NCI-H1092 (cell line): ENCODE results near the gene ERBB4.

Experiments used
- DNase-seq: peaks from one replicate; lab custom pipeline; 2025; lab: John Stamatoyannopoulos, UW

Gene ERBB4

GRCh38 chr2:212428681-212429478 lies 109.7 kb downstream of the ERBB4 start:
- DNase-seq, result no peak

GRCh38 chr2:212427638-212428037 lies 111.0 kb downstream of the ERBB4 start:
- no peak for DNase-seq

- no peak for DNase-seq
These were observed 111.8 kb downstream of the ERBB4 start for GRCh38 chr2:212426637-212427412.

GRCh38 chr2:212424082-212424481 lies 114.5 kb downstream of the ERBB4 start:
- no peak for DNase-seq

GRCh38 chr2:212423089-212423488 lies 115.5 kb downstream of the ERBB4 start:
- no peak for DNase-seq

GRCh38 chr2:212421556-212422334 lies 116.9 kb downstream of the ERBB4 start:
- DNase-seq, result no peak

- no peak for DNase-seq
These were observed 122.5 kb downstream of the ERBB4 start for GRCh38 chr2:212416086-212416485.

GRCh38 chr2:212414767-212415211 lies 123.8 kb downstream of the ERBB4 start:
- no peak for DNase-seq

- DNase-seq, result no peak
These were observed 129.0 kb downstream of the ERBB4 start for GRCh38 chr2:212409560-212409959.

GRCh38 chr2:212408524-212408923 lies 130.1 kb downstream of the ERBB4 start:
- DNase-seq, result no peak

- DNase-seq, result no peak
These were observed 131.9 kb downstream of the ERBB4 start for GRCh38 chr2:212406716-212407115.

GRCh38 chr2:212402316-212402715 lies 136.3 kb downstream of the ERBB4 start:
- no peak for DNase-seq

- no peak for DNase-seq
These were observed 140.3 kb downstream of the ERBB4 start for GRCh38 chr2:212398316-212398715.

- DNase-seq, result no peak
These were observed 146.1 kb downstream of the ERBB4 start for GRCh38 chr2:212392544-212392943.

GRCh38 chr2:212392043-212392442 lies 146.6 kb downstream of the ERBB4 start:
- no peak for DNase-seq

GRCh38 chr2:212387146-212387545 lies 151.5 kb downstream of the ERBB4 start:
- DNase-seq, result no peak

- no peak for DNase-seq
These were observed 153.4 kb downstream of the ERBB4 start for GRCh38 chr2:212385241-212385640.

GRCh38 chr2:212384027-212384426 lies 154.6 kb downstream of the ERBB4 start:
- no peak for DNase-seq

GRCh38 chr2:212381428-212382102 lies 157.0 kb downstream of the ERBB4 start:
- DNase-seq, result no peak

- DNase-seq, result no peak
These were observed 159.5 kb downstream of the ERBB4 start for GRCh38 chr2:212379103-212379502.

GRCh38 chr2:212367431-212367830 lies 171.2 kb downstream of the ERBB4 start:
- no peak for DNase-seq
